ENCODE results near the gene GREB1.
A peak's percentile ranks its signal among the peaks of the same experiment; 100 is the strongest.

The GREB1 gene

DNA sequence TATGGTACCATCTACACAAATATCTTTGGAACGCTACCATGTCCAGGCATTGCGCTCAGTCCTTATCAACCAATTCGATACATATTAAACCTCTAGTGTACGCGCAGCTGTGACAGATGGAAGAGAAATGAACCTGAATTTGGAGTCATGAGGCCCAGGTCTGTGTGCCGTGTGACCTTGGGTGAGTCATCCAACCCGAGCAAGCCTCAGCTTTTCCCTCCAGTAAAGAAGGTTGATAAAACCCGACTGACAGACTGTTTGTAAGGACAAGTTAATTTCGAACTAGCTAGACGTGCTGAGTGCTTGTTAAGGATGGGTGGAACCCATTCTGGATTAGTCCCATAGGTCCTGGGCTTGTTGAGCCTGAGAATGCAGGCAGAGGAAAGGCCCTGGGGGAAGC is 28.2 kb downstream of the GREB1 start:
- DNase-seq, result no peak

DNA sequence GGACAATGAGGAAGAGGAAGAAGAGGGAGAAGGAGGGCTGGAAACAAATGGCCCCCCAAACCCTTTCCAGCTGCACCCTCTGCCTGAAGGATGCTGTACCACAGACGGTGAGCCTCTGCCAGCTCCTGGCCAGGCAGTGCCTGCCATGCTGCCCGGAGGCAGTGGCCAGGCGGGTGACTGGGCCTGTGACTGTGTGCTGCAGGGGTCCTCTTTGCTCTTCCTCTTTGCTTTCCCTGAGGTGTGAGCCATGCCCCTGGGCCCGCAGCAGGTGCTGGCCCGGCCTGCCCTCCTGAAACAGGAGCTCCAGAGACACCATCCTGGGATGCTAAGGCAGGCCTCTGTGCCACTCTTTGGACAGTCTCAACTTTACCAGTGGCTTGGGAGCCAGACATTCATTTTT is 28.6 kb downstream of the GREB1 start:
- no peak for DNase-seq

DNA sequence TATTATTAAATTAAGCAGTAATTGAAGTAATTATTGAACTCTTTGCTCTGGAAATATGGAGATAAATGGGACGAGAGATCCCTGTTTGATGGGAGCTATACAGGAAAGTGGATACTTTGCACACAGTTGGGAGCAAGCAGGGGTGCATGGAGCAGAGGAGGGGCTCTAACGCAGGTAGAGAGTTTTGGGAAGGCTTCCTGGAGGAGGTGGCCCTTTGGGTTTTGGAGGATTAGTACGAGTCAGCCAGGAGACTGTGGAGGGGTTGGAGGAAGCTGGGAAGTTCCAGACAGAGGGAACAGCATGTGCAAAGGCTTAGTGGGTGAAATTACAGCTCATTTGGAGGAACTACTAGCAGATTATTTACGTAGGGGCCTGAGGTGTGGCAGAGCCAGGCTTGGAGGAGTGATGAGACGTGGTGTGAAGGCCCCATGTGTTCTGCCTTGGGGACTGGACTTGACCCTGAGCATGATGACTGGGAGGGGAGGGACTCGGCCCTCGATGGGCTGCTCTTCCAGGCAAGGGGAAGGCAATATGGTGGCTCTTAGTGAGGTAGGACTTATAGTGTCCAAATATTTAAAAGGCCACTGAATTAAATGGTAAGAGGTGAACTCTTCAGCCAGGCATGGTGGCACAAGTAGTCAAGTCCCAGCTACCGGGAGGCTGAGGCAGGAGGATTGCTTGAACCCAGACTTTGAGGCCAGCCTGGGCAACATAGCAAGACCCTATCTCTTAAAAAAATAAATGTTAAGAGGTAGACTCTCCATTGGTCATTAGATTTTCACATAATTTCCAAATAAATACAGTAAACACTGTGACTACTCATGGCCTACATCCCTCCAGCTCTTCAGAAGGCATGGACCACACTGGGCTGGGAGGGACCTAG is 30.2 kb downstream of the GREB1 start:
- no peak for DNase-seq

DNA sequence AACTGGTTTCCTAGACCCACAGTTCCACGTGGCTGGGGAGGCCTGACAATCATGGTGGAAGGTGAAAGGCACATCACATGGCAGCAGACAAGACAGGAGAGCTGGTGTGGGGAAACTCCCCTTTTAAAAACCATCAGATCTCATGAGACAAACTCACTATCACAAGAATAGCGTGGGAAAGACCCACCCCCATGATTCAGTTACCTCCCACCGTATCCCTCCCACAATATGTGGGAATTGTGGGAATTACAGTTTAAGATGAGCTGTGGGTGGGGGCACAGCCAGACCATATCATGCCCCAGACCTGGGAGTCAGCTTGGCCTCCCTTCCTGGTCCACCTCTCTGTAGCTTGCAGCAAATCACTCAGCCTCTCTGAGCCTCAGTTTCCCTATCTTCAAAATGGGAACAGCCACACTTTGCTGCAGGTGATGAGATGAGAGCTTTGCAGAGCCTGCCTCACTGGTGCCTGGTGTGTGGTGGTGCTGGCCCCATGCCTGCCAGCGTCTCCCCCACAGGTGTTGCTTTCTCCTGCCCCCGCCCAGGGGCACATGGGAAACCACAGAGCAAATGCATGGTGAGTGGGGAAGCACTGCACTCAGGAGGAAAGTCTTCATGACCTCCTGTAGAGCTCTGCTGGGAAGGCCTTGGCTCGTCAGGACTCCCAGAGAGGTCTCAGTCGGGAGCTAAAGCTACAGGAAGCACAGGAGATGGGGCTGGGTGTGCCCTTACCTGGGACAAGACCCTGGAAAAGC is 31.1 kb downstream of the GREB1 start:
- no peak for DNase-seq

DNA sequence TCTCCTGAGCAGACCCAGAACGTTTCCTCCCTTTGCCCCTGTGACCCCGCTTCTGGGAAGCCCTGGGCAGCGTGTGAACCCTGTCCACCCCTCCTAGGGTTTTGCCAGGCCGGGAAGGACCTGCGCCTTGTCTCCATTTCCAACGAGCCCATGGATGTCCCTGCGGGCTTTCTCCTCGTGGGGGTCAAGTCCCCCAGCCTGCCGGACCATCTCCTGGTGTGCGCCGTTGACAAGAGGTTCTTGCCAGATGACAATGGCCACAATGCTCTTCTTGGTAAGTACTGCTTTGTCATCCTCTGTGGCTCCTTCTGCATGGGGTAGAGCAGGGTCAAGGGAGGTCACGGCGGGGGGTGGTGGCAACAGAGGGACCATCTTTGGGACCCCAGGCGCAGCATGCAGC is 32.5 kb downstream of the GREB1 start:
- DNase-seq, result no peak

DNA sequence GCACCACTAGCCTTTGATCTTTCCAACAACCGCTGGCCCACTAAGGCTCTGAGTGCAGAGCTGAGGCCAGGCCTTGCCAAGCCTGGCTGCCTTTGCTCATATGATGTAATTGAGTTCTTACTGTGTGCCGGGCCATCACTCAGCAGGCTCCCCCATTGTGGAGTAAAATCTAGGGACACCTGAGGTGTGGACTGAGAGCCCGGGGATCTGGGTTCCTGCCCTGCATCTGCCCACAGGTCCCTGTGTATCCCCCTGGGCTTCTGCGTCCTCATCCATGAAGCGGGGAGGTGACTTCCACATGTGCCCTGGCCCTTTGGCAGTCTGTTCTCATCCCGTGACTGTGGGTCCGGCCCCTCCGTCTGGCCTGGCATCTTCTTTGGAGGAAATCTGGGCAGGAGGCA is 33.8 kb downstream of the GREB1 start:
- DNase-seq, result no peak

DNA sequence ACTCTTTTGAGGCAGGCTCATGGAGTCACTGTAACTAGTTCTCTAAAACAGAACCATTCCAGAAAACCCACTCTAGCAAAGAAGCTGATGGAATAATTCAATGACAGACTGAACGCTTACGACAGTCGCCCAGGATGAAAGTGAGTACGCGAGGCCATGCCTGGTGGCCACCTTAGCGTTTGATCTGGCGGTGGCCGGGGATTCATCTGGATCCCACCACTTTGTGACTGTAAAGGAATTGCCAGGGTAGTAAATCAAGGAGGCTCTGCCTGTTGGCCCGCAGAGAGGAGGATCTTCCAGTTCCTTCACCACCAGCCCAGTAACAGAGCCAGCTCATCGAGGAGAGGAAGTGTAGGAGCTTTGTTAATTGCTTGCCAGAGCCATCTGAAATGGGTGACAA is 34.6 kb downstream of the GREB1 start:
- no peak for DNase-seq

DNA sequence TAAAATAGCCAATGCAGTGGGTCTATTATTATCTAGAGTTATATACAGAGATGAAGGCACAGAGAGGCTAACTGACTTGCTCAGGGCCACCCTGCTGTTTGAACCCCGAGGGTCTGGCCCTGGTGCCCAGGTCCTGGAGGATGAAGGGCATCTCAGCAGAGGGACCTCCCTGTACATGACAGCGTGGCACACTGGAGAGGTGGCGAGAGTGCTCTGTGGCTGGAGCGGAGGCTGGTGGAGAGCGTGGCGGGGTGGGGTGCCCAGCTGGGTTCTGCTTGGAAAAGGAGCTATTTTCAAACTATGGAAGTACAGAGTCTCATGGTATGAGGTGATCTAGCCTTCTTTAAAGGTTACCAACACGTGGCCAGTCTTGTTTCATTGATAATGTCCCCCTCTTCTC is 35.8 kb downstream of the GREB1 start:
- DNase-seq, result no peak

DNA sequence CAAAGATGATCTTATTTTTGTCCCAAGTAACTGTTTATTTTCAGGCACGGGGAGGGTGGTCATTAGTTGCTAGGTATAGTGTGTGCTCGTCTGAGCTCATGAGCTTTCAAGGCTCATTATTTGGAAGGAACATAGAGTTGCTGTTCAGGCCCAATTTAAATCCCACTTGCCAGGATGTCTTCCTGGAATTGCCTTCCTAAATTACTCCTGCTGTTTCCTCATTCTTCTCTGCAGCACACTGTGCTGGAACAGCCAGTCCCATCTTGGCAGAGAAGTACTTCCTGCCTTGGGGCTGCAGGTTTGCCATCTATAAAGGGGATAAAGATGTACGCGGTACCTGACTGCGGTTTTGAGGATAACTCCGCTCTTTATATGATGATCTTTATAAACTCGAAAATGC is 37.3 kb downstream of the GREB1 start:
- peak in 1 of 2 donors; percentile 42 for DNase-seq

DNA sequence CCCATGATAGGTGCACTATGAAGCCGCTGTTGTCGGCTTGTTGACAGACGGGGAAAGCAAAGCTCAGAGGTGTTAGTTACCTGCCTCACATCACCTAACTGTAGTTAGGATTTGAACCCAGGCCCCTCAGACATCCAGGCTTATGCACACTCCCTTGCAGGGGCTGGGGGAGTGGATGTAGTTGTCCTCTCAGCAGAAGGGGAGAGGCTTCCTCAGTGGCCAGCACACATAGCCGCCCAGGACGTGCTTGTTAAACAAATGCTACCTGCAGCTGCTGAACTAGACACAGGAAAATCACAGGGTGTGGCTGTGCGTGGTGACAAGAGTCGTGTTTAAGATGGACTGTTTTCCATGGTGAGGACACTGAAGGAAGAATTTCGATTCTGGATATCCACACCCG is 39.2 kb downstream of the GREB1 start:
- DNase-seq, result no peak

DNA sequence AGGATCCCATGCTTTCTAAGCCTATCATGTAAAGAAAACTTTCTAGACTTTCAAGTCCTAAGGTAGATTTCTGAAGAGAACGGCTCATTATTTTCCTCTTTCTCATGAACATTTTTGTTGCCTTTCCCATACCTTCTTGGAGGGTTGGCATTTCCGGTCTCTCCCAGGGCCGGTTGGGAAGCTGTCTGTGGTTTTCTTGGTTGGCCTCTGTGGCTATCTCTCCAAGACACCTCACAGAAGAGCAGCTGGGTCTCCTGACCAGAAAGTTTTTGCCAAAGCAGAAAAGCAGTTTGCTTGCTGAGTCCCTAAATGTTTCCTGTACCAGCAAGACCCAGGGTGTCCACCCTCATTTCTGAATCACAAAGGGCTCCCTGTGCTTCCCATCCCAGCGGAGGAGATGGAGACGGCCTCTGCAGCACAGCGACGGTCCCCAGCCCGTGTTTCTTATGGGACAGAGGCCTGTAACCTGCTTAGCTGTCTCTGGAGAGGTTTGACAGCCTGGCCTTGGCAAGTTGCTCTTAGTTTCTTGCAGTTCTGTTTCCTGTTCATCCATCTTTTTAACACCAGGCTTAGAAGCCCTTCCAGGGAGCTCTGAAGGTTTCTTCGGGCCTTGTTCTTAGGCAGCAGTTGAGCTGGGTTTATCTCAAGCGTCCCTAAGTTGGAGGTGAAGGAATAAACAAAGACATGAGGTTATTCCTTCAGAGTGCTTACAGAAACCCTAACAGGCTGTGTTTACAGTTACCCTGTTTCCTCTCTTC is 39.8 kb downstream of the GREB1 start:
- no peak for DNase-seq

DNA sequence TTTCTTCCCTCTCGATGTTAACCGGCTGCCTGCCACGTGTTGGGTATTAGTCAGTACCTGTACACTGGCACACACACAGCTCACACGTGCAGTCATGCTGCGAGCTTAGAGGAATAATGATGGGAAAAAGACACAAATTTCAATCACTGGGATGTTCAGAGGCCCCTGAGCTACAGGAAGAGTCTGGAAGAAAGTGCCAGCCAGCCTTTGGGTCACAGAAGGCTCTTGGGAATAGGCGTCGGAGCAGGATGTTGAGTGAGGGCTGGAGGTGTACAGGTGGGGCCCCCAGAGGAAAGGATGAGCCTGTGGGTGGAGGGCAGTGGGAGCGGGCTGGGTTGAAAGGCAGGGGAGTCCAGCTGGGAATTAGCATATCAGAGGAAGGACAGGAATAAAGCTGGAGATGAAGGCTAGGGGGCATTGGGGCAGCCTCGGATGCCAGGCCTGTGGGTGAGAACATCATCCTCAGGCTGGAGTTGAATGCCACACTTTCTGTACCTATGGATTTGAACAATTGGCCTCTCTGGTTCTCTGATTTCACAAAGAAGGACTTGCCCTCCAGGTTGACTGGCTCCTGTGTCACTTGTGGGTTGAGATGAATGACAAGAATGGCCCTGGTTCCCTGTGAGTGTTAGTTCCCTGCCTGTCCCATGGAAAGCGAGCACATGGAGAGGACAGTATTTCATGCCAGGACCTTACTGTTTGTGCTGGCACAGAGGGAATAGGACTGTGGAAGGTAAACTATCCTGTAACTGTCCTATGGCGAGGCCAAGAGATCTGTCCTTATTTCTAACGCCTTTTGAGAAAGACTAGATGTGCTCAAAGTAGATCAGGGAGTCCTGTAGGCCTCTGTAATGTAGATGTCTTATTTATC is 40.6 kb downstream of the GREB1 start:
- DNase-seq, result no peak

DNA sequence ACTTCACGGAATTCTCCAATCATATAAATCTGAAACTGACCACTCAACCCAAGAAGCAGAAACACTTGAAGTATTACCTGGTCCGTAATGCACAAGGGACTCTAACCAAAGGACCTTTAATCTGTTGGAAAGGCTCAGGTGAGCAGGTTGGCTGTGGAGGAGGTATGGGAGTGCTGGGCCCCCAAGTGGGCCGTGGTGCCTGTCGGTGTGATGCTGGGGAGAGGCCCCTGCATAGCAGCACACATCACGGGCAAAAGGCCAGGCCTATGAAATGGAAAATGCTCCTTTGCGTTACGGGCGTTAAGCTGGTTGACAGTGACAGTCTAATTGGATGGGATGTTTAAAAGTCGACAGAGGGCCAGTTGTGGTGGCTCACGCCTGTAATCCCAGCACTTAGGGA is 42.6 kb downstream of the GREB1 start:
- DNase-seq, result no peak

DNA sequence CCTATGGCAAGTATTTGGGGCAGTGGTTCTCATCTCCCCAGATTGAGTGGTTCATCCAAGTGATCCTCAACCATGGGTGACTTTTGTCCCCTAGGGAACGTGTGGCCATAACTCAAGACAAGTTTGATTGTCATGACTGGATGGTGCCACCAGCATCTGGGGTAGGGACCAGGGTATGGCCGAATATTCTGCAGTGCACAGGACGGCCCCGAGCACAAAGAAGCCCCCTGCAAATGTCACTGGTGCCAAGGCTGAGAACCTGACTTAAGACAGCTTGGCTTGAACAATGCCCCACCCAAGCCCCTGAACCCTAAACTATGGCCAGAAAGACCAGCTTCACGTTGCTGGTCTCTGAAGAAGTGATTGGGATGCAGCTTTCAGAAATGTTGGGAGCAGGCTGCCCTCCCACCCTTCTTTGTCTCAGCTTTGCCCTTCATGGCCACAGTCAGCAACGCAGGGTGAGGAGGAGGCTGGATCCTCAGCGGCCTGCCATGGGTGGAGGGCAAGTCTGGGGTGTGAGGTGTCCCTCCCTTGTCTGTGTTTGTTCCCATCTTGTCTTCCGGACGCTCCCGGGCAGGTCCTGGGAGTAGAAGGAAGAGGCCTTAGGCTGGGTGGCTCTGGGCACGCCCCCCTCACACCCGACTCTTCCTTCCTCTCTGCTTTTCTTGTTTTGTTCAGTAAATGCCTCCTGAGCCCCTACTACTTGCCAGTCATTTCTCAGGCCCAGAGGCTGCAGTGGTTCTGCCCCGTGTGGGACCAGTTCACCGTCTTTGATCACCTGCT is 43.4 kb downstream of the GREB1 start:
- DNase-seq, result no peak

DNA sequence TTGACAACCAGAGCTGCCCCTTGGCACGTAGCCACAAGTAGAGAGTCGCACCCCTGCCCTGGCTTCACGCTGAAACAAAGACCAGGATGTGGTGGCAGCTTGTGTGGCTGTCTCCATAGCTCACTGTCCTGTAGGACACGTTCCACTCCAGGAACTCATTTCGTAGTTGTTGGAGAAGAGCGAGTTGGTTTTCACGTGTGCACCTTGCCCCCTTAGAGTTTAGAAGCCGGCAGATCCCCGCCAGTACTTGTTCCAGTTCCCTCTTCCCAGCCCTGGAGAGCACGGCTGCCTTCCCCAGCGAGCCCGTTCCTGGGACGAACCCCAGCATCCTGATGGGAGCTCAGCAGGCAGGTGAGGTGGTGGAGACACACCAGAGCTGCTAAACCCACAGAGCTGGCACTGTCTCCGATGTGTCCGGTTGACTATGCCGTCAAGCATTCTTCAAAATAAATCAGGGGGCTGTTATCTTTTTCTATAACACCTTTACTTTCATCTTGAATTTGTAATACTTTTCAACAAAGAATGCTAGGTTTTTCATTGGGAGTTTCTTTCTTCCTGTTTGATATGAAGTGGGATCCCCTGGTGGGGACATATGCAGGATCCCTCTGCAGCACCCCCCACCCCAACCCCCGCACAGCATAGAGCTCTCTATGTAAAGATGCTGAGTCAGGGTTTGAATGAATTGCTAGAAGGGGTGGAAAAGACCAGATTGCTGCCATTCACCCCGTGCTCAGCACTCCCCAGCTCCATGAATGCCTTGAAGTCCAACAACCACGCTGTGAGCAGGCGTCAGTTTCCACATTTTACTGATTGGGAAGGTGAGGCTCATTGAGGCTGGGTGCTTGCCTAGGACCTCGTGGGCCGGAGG is 44.5 kb downstream of the GREB1 start:
- no peak for DNase-seq

DNA sequence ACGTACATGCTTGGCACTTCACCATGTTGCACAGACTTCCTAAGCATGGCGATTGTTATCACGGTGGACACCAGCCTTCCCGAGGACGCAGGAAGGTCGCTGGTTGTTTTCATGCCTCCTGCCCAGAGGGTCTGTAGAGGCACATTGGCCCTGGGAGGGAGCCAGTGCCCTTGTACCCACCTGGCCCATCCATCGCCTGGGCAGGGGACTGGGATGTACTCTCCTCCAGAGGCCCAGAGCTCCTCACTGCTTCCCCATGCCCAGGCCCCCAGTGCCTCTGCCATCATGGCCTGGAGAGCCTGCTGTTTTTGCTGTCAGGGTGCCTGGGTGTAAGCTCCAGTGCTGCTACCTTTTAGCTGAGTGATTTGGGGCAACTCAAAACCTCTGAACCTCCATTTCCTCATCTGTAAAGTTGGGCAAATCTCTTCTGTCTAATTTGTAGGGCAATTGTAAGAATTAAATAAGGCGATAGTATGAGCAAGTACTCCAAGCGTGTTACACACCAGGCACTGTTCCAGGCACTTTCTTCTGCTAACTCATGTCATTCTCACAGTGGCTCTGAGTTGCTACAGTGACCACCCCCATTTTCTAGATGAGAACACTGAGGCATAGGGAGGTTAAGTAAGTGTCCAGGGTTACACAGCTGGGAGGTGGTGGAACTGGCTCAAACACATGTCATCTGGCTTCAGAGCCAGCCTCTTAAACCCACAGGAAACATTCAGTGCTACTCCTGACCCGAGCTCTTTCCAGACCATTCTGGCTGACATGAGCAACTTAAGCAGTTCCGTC is 45.3 kb downstream of the GREB1 start:
- DNase-seq, result no peak

DNA sequence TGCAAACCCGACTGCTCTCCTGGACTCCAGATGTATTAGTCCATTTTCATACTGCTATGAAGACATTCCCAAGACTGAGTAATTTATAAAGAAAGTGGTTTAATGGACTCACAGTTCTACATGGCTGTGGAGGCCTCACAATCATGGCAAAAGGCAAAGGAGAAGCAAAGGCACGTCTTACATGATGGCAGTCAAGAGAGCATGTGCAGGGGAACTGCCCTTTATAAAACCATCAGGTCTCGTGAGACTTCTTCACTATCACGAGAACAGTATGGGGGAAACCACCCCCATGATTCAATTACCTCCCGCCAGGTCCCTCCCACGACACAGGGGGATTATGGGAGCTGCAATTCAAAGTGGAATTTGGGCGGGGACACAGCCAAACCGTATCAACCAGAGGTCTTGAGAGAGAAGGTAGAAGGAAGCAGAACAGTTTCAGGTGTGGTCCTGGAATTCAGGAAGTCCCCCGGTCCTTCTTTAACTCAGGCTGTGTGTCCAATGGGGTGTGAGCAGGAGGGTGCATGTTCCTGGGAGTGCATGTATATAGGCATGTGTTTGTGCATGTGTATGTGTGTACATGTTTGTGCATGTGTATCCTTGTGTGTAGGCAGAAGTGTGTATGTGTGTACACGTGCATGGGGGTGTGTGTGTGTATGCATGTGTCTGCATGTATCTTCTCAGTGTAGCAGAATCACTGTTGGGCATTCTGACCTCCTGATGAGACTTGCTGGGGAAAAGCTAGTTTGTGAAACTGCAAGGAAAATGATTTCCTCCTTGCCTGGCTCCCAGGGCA is 46.2 kb downstream of the GREB1 start:
- DNase-seq, result no peak

DNA sequence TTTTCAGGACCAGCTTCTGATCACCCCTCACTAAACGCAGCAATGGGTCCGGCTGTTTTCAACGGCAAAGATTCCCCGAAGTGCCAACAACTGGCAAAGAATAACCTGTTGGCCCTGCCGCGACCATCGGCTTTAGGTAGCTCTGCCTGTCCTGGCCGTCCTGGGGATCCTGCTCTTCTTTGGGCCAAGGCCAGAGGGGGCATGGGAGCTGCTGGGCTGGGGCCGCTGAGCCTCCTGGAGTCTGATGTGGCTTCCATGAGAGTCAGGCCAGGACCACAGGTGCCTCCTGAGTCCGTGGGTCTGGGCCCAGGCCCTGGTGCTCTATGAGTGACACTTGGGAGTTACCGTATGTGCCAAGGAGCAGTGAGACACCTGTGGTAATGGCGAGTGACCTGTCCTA is 46.9 kb downstream of the GREB1 start:
- DNase-seq, result no peak
